GM12864 (cell line): ENCODE measurements around the gene VPS45.

Experiments used
- DNase-seq: peaks from one replicate; pipeline ENCODE4 v3.0.0-alpha.2; 2011; ENCODE audit warnings: low read depth
- H3K4me3 ChIP-seq: 2 replicates; pipeline ENCODE4 v1.5.1; 2011; ENCODE audit warnings: mild to moderate bottlenecking, low read depth, low read length, control low read depth
- CTCF ChIP-seq: IDR thresholded peaks from 2 replicates; pipeline ENCODE4 v1.5.1; 2011; ENCODE audit warnings: low read depth, mild to moderate bottlenecking, moderate library complexity, low read length, control low read depth, inconsistent platforms; ENCODE audit errors: missing control alignments

Gene VPS45

GRCh38 chr1:150155413-150156071 is 88.0 kb downstream of the VPS45 start:
- no peak for TF ChIP-seq CTCF
- no peak overlapping the region for H3K4me3 ChIP-seq
- DNase-seq: no peak

- DNase-seq: no peak
These were observed 89.5 kb downstream of the VPS45 start for GRCh38 chr1:150156868-150157603.

GRCh38 chr1:150159550-150159949 is 92.0 kb downstream of the VPS45 start:
- TF ChIP-seq CTCF: no peak
- peak overlapping the region; percentile 15 for H3K4me3 ChIP-seq
- DNase-seq: no peak

More at GRCh38 chr1:150156868-150157603, 89.5 kb downstream of the VPS45 start:
- no peak for TF ChIP-seq CTCF
- H3K4me3 ChIP-seq: no peak overlapping the region

GRCh38 chr1:150160964-150161621 is 93.5 kb downstream of the VPS45 start:
- DNase-seq: no peak
- TF ChIP-seq CTCF: no peak
- H3K4me3 ChIP-seq: peak overlapping the region; percentile 54

- peak overlapping the region; percentile 25; the same call in 1 of the 2 replicates for H3K4me3 ChIP-seq
- DNase-seq: no peak
These were observed 94.4 kb downstream of the VPS45 start for GRCh38 chr1:150161747-150162581.

More at GRCh38 chr1:150161747-150162581, 94.4 kb downstream of the VPS45 start:
- TF ChIP-seq CTCF: peak; percentile 30
